ENCODE results near the gene RPS6KB2. TPM values are rescaled to one million over a fixed set of nuclear protein-coding genes. Genes with fewer than 3 reads are reported as not detected.

Gene RPS6KB2
- total and polyA plus RNA-seq, 2 experiments from 2014 or later, result 29.5 to 41.3 TPM

Small RNA genes within 50 kb of the gene (small RNA-seq; reads per million reads assigned to genes)
- gene RNU6-1238P (ENCODE audit: low replicate concordance), result not detected

Other genes with a start within 250 kb of the RPS6KB2 start
- gene GRK2, start 162.0 kb upstream of the RPS6KB2 start, total RNA-seq (2014; rRNA removed; shearing (Covaris generic)), result 62.2 and 72.5 TPM in 2 replicates
- 19.5 and 21.7 TPM in 2 replicates for gene GRK2, start 162.0 kb upstream of the RPS6KB2 start, polyA plus RNA-seq (2016; fragmentation: Nextera tagmentation; extraction: Ambion mirVana)
- 15.7 and 30.8 TPM in 2 replicates for gene ANKRD13D, start 139.2 kb upstream of the RPS6KB2 start, total RNA-seq (2014; rRNA removed; shearing (Covaris generic))
- 19.5 and 20.3 TPM in 2 replicates for gene ANKRD13D, start 139.2 kb upstream of the RPS6KB2 start, polyA plus RNA-seq (2016; fragmentation: Nextera tagmentation; extraction: Ambion mirVana)
- 40.0 and 45.8 TPM in 2 replicates for gene SSH3, start 125.0 kb upstream of the RPS6KB2 start, total RNA-seq (2014; rRNA removed; shearing (Covaris generic))
- 17.8 and 25.1 TPM in 2 replicates for gene SSH3, start 125.0 kb upstream of the RPS6KB2 start, polyA plus RNA-seq (2016; fragmentation: Nextera tagmentation; extraction: Ambion mirVana)
- gene POLD4, start 74.9 kb upstream of the RPS6KB2 start, total RNA-seq (2014; rRNA removed; shearing (Covaris generic)), result 15.9 and 23.0 TPM in 2 replicates
- gene POLD4, start 74.9 kb upstream of the RPS6KB2 start, polyA plus RNA-seq (2016; fragmentation: Nextera tagmentation; extraction: Ambion mirVana), result 16.2 and 18.8 TPM in 2 replicates
- gene CLCF1, start 54.9 kb upstream of the RPS6KB2 start, total RNA-seq (2014; rRNA removed; shearing (Covaris generic)), result 0.19 TPM in 1 of 2 replicates, not detected in the other
- gene CLCF1, start 54.9 kb upstream of the RPS6KB2 start, polyA plus RNA-seq (2016; fragmentation: Nextera tagmentation; extraction: Ambion mirVana), result 0.17 and 0.32 TPM in 2 replicates
- 13.9 and 16.5 TPM in 2 replicates for gene RAD9A, start 36.5 kb upstream of the RPS6KB2 start, total RNA-seq (2014; rRNA removed; shearing (Covaris generic))
- 17.0 and 18.9 TPM in 2 replicates for gene RAD9A, start 36.5 kb upstream of the RPS6KB2 start, polyA plus RNA-seq (2016; fragmentation: Nextera tagmentation; extraction: Ambion mirVana)
- 227 and 237 TPM in 2 replicates for gene PPP1CA, start 26.6 kb upstream of the RPS6KB2 start, total RNA-seq (2014; rRNA removed; shearing (Covaris generic))
- 217 TPM in 2 replicates for gene PPP1CA, start 26.6 kb upstream of the RPS6KB2 start, polyA plus RNA-seq (2016; fragmentation: Nextera tagmentation; extraction: Ambion mirVana)
- 0.31 and 0.35 TPM in 2 replicates for gene TBC1D10C, start 24.4 kb upstream of the RPS6KB2 start, total RNA-seq (2014; rRNA removed; shearing (Covaris generic))
- gene TBC1D10C, start 24.4 kb upstream of the RPS6KB2 start, polyA plus RNA-seq (2016; fragmentation: Nextera tagmentation; extraction: Ambion mirVana), result 0.17 and 0.31 TPM in 2 replicates
- 0.27 and 0.76 TPM in 2 replicates for gene CARNS1, start 12.8 kb upstream of the RPS6KB2 start, total RNA-seq (2014; rRNA removed; shearing (Covaris generic))
- gene CARNS1, start 12.8 kb upstream of the RPS6KB2 start, polyA plus RNA-seq (2016; fragmentation: Nextera tagmentation; extraction: Ambion mirVana), result 0.52 and 0.63 TPM in 2 replicates
- gene PTPRCAP, start 9.2 kb downstream of the RPS6KB2 start, total RNA-seq (2014; rRNA removed; shearing (Covaris generic)), result 0.85 and 3.5 TPM in 2 replicates
- gene PTPRCAP, start 9.2 kb downstream of the RPS6KB2 start, polyA plus RNA-seq (2016; fragmentation: Nextera tagmentation; extraction: Ambion mirVana), result 2.7 and 3.3 TPM in 2 replicates
- 77.5 and 91.1 TPM in 2 replicates for gene CORO1B, start 15.0 kb downstream of the RPS6KB2 start, total RNA-seq (2014; rRNA removed; shearing (Covaris generic))
- 61.5 and 69.5 TPM in 2 replicates for gene CORO1B, start 15.0 kb downstream of the RPS6KB2 start, polyA plus RNA-seq (2016; fragmentation: Nextera tagmentation; extraction: Ambion mirVana)
- gene GPR152, start 24.2 kb downstream of the RPS6KB2 start, total RNA-seq (2014; rRNA removed; shearing (Covaris generic)), result not detected in 2 replicates
- not detected in 2 replicates for gene GPR152, start 24.2 kb downstream of the RPS6KB2 start, polyA plus RNA-seq (2016; fragmentation: Nextera tagmentation; extraction: Ambion mirVana)
- 0.28 TPM in 1 of 2 replicates, not detected in the other for gene CABP4, start 26.9 kb downstream of the RPS6KB2 start, total RNA-seq (2014; rRNA removed; shearing (Covaris generic))
- not detected in 2 replicates for gene CABP4, start 26.9 kb downstream of the RPS6KB2 start, polyA plus RNA-seq (2016; fragmentation: Nextera tagmentation; extraction: Ambion mirVana)
- gene TMEM134, start 40.8 kb downstream of the RPS6KB2 start, total RNA-seq (2014; rRNA removed; shearing (Covaris generic)), result 61.4 and 101 TPM in 2 replicates
- gene TMEM134, start 40.8 kb downstream of the RPS6KB2 start, polyA plus RNA-seq (2016; fragmentation: Nextera tagmentation; extraction: Ambion mirVana), result 64.7 and 69.2 TPM in 2 replicates
- gene AIP, start 54.5 kb downstream of the RPS6KB2 start, total RNA-seq (2014; rRNA removed; shearing (Covaris generic)), result 22.1 and 29.1 TPM in 2 replicates
- gene AIP, start 54.5 kb downstream of the RPS6KB2 start, polyA plus RNA-seq (2016; fragmentation: Nextera tagmentation; extraction: Ambion mirVana), result 32.1 and 33.3 TPM in 2 replicates
- 46.8 and 57.1 TPM in 2 replicates for gene PITPNM1, start 76.9 kb downstream of the RPS6KB2 start, total RNA-seq (2014; rRNA removed; shearing (Covaris generic))
- gene PITPNM1, start 76.9 kb downstream of the RPS6KB2 start, polyA plus RNA-seq (2016; fragmentation: Nextera tagmentation; extraction: Ambion mirVana), result 8.7 and 9.1 TPM in 2 replicates
- 39.8 and 48.6 TPM in 2 replicates for gene CDK2AP2, start 79.7 kb downstream of the RPS6KB2 start, total RNA-seq (2014; rRNA removed; shearing (Covaris generic))
- gene CDK2AP2, start 79.7 kb downstream of the RPS6KB2 start, polyA plus RNA-seq (2016; fragmentation: Nextera tagmentation; extraction: Ambion mirVana), result 120 and 128 TPM in 2 replicates
- not detected in 2 replicates for gene CABP2, start 95.0 kb downstream of the RPS6KB2 start, total RNA-seq (2014; rRNA removed; shearing (Covaris generic))
- gene CABP2, start 95.0 kb downstream of the RPS6KB2 start, polyA plus RNA-seq (2016; fragmentation: Nextera tagmentation; extraction: Ambion mirVana), result not detected in 2 replicates
- 1,021 and 1,776 TPM in 2 replicates for gene GSTP1, start 155.3 kb downstream of the RPS6KB2 start, total RNA-seq (2014; rRNA removed; shearing (Covaris generic))
- gene GSTP1, start 155.3 kb downstream of the RPS6KB2 start, polyA plus RNA-seq (2016; fragmentation: Nextera tagmentation; extraction: Ambion mirVana), result 1,881 and 1,914 TPM in 2 replicates
- 202 and 241 TPM in 2 replicates for gene NDUFV1, start 178.4 kb downstream of the RPS6KB2 start, total RNA-seq (2014; rRNA removed; shearing (Covaris generic))
- gene NDUFV1, start 178.4 kb downstream of the RPS6KB2 start, polyA plus RNA-seq (2016; fragmentation: Nextera tagmentation; extraction: Ambion mirVana), result 98.6 and 104 TPM in 2 replicates
- 5.0 and 6.6 TPM in 2 replicates for gene NUDT8, start 201.4 kb downstream of the RPS6KB2 start, total RNA-seq (2014; rRNA removed; shearing (Covaris generic))
- 15.1 and 16.4 TPM in 2 replicates for gene NUDT8, start 201.4 kb downstream of the RPS6KB2 start, polyA plus RNA-seq (2016; fragmentation: Nextera tagmentation; extraction: Ambion mirVana)
- 0.10 TPM in 1 of 2 replicates, not detected in the other for gene TBX10, start 211.3 kb downstream of the RPS6KB2 start, total RNA-seq (2014; rRNA removed; shearing (Covaris generic))
- not detected in 2 replicates for gene TBX10, start 211.3 kb downstream of the RPS6KB2 start, polyA plus RNA-seq (2016; fragmentation: Nextera tagmentation; extraction: Ambion mirVana)
- gene ACY3, start 222.2 kb downstream of the RPS6KB2 start, total RNA-seq (2014; rRNA removed; shearing (Covaris generic)), result 0.31 and 0.87 TPM in 2 replicates
- not detected in 2 replicates for gene ACY3, start 222.2 kb downstream of the RPS6KB2 start, polyA plus RNA-seq (2016; fragmentation: Nextera tagmentation; extraction: Ambion mirVana)
- not detected in 2 replicates for gene ALDH3B2, start 246.1 kb downstream of the RPS6KB2 start, total RNA-seq (2014; rRNA removed; shearing (Covaris generic))
- gene ALDH3B2, start 246.1 kb downstream of the RPS6KB2 start, polyA plus RNA-seq (2016; fragmentation: Nextera tagmentation; extraction: Ambion mirVana), result not detected in 2 replicates